Calu3 (cell line): ENCODE data around the gene MCM5. TPM values are rescaled to one million over a fixed set of nuclear protein-coding genes. Genes with fewer than 3 reads are reported as not detected.

Experiments
- BruUV-seq: library from RNA; stranded (reverse); fragments of 400-500 nt; replicated peaks from 2 replicates; lab custom pipeline; 2021; lab: Mats Ljungman, UMichigan
- CTCF ChIA-PET: fragments of 300-600 bp; sonication (Branson Sonifier 250); formaldehyde crosslinking; loops from one replicate; lab custom pipeline; 2022; ENCODE audit warnings: antibody characterized with exemption; lab: Charles Lee
- DNase-seq: peaks from one replicate; pipeline ENCODE4 v3.0.0; 2022
- H3K27ac Mint-ChIP-seq: one replicate; pipeline ENCODE4 v1.8.0; 2022; ENCODE audit warnings: mixed read lengths; ENCODE audit not compliant: unreplicated experiment
- H3K27me3 Mint-ChIP-seq: one replicate; pipeline ENCODE4 v1.8.0; 2022; ENCODE audit warnings: mixed read lengths; ENCODE audit not compliant: unreplicated experiment
- H3K36me3 Mint-ChIP-seq: one replicate; pipeline ENCODE4 v1.8.0; 2022; ENCODE audit warnings: mild to moderate bottlenecking, moderate library complexity, mixed read lengths; ENCODE audit not compliant: insufficient read depth, unreplicated experiment
- H3K4me1 Mint-ChIP-seq: one replicate; pipeline ENCODE4 v1.8.0; 2022; ENCODE audit warnings: mild to moderate bottlenecking, low read depth, mixed read lengths; ENCODE audit not compliant: unreplicated experiment
- H3K4me3 Mint-ChIP-seq: one replicate; pipeline ENCODE4 v1.8.0; 2022; ENCODE audit warnings: mild to moderate bottlenecking, low read depth, moderate library complexity, mixed read lengths; ENCODE audit not compliant: unreplicated experiment
- H3K9me3 Mint-ChIP-seq: one replicate; pipeline ENCODE4 v1.8.0; 2022; ENCODE audit warnings: low read depth, mixed read lengths; ENCODE audit not compliant: unreplicated experiment
- intact Hi-C: fragments of 100-400 bp; cut with micrococcal nuclease; formaldehyde crosslinking; loops from one replicate; pipeline ENCODE4 v1.10.0; 2022; ENCODE audit not compliant: unreplicated experiment
- total RNA-seq: library from RNA; stranded (reverse); gene quantifications from 2 replicates; pipeline ENCODE4 v1.2.3, GENCODE V29; 2022
- TF ChIP-seq, protein P1 (sequence below): fragments of 200-600 bp; IDR thresholded peaks from one replicate; pipeline ENCODE4 v1.8.0; 2022; ENCODE audit warnings: antibody characterized with exemption; ENCODE audit not compliant: unreplicated experiment

Gene MCM5
- total RNA-seq, 1 experiment from 2014 or later: 88.4 TPM

DNA sequence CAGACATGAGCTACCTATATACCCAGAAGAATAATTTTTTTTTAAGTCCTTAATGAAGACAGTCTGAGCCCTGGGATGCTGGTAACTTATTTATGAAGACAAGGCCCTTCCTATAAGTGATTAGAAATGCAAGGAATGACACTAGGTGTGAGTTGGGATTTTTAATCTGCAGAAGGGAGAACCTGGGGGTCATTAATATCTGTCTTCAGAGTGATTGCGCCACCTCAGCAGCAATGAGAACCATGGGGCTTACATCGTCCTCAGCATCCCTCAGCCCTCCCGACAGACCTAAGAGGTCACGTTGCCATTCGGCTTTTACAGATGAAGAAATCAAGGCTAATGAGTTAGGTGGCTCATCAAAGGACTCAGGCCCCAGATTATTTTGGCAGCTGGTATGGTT is 55.6 kb downstream of the MCM5 start:
- intact Hi-C loops: no loop called here
- Mint-ChIP-seq H3K9me3 (no peaks in the 10 kb centered on the region), H3K27ac (no peak overlapping the region), H3K36me3 (no peaks in the 10 kb centered on the region), H3K27me3 (no peaks in the 10 kb centered on the region), H3K4me3 (no peak overlapping the region), H3K4me1 (no peaks in the 10 kb centered on the region)
- BruUV-seq: no TSS peak
- DNase-seq: no peak
- CTCF ChIA-PET: interaction anchor here (0.7 kb wide), 1 partner anchor 275 kb away, joined by 3 read pairs; no protein-coding TSS in a partner anchor
- TF ChIP-seq, protein P1, sequence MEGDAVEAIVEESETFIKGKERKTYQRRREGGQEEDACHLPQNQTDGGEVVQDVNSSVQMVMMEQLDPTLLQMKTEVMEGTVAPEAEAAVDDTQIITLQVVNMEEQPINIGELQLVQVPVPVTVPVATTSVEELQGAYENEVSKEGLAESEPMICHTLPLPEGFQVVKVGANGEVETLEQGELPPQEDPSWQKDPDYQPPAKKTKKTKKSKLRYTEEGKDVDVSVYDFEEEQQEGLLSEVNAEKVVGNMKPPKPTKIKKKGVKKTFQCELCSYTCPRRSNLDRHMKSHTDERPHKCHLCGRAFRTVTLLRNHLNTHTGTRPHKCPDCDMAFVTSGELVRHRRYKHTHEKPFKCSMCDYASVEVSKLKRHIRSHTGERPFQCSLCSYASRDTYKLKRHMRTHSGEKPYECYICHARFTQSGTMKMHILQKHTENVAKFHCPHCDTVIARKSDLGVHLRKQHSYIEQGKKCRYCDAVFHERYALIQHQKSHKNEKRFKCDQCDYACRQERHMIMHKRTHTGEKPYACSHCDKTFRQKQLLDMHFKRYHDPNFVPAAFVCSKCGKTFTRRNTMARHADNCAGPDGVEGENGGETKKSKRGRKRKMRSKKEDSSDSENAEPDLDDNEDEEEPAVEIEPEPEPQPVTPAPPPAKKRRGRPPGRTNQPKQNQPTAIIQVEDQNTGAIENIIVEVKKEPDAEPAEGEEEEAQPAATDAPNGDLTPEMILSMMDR: no peak

DNA sequence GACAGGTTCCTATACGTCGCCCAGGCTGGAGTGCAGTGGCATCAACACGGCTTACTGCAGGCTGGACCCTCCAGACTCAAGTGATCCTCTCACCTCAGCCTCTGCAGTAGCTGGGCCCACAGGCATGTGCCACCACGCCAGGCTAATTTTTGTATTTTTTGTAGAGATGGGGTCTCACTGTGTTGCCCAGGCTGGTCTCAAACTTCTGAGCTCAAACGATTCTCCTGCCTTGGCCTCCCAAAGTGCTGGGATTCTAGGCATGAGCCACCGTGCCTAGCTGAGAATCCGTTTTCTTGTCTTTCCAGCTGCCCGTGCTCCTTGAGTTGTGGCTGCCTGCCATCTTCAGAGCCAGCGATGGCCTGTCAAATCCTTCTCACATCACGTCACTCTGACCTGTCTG is 56.8 kb downstream of the MCM5 start:
- no peak overlapping the region for H3K27ac Mint-ChIP-seq
- no peak for DNase-seq
- no peaks in the 10 kb centered on the region for H3K27me3 Mint-ChIP-seq
- CTCF ChIA-PET: no interaction called here
- no peaks in the 10 kb centered on the region for H3K4me1 Mint-ChIP-seq
- no peak overlapping the region for H3K4me3 Mint-ChIP-seq
- no peaks in the 10 kb centered on the region for H3K9me3 Mint-ChIP-seq
- intact Hi-C loops: no loop called here
- H3K36me3 Mint-ChIP-seq: no peaks in the 10 kb centered on the region
- TF ChIP-seq, protein P1: no peak
- BruUV-seq: no TSS peak

DNA sequence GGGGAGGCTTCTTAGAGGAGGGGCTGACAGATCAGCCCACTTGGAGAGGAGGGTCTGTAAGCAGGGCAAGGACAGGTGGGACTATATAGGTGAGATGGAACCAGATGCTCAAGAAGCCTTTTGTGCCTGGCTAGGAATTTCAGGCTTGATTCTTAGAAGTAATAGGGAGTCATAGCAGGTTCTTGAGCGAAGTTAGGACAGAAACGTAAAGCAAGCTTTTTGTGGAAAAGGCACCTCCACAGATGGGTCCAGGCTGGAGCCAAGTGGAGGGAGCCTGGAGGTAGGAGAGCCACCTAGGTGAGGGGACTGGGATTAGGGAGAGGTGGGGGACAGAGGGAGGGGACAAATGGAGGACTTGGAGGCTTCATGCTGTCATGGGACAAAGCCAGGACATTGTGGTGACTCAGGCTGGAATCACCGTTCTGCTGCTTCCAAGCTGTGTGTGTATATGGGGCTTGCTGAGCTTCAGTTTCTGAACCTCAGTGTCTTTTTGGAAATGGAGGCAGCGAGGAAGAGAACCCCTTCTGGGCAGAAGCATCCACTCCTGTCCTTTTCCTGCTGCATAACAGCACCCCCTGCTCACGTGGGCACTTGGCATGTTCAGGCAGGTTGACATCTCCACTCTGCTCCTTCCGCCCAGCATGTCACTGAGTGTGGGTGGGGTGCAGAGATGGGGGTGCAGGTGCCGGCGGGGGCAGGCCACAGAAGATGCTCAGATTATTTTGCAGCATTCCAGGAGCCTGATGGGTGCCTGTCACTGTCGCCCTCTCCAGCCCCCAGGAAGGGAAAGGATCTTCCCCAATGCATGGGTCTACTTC is 58.0 kb downstream of the MCM5 start:
- no peaks in the 10 kb centered on the region for H3K4me1 Mint-ChIP-seq
- TF ChIP-seq, protein P1: no peak
- no peaks in the 10 kb centered on the region for H3K9me3 Mint-ChIP-seq
- CTCF ChIA-PET: no interaction called here
- H3K27me3 Mint-ChIP-seq: no peaks in the 10 kb centered on the region
- no peak overlapping the region for H3K27ac Mint-ChIP-seq
- intact Hi-C loops: no loop called here
- no peak overlapping the region for H3K4me3 Mint-ChIP-seq
- no peaks in the 10 kb centered on the region for H3K36me3 Mint-ChIP-seq
- no TSS peak for BruUV-seq
- DNase-seq: no peak

DNA sequence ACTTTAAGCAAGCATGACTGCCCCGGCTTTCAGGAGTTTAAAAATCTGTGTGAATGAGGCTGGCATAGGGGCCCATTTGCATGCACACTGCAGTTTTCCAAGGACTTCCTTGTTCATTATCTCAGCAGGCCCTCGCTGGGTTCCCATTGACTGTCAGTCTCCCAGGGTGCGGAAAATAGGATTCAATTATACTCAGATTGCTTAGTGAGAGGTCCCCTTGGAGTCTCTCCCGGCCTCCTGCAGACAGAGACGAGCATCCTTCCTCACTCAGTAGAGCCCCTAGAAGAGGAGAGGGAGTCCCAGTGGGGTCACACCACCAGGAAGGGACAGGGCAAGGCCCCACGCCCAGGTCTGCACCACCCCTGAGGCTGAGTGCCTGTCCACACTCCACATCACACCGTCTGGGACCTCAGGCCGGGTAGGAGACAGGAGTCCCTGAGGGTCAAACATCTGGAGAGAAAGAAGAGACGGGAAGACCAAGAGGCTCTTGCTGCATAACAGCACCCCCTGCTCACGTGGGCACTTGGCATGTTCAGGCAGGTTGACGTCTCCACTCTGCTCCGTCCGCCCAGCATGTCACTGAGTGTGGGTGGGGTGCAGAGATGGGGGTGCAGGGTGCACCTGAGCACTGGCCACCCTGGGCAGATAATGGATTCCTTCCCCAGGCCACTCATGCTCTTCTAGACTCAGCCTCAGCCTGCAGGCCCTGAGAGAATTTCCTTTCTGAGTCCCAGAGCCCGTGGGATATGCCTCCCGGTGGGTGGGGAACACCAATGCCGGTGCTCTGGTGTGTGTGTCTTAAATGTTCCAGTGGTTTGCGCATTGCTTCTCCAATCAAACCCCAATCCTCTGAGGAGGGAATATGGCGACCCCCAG is 58.8 kb downstream of the MCM5 start:
- Mint-ChIP-seq H3K36me3 (no peaks in the 10 kb centered on the region), H3K9me3 (peaks cover 4% of the 10 kb centered on the region), H3K4me3 (no peak overlapping the region), H3K27ac (no peak overlapping the region), H3K27me3 (no peaks in the 10 kb centered on the region), H3K4me1 (no peaks in the 10 kb centered on the region)
- intact Hi-C loops: no loop called here
- DNase-seq: no peak
- CTCF ChIA-PET: no interaction called here
- TF ChIP-seq, protein P1: no peak
- no TSS peak for BruUV-seq
